ENCODE results near the gene ALDH1A3.

ALDH1A3 gene

GRCh38 chr15:100914876-100915275 is 35.2 kb downstream of the ALDH1A3 start:
- Histone ChIP-seq H3K36me3 (ENCODE audit: insufficient read depth, insufficient read length, low read length) (no peaks in the 10 kb centered on the region), H3K4me3 (ENCODE audit: insufficient read length, low read depth) (no peak overlapping the region), H3K9ac (ENCODE audit: insufficient read length, low read depth) (no peak overlapping the region), H3K27me3 (ENCODE audit: insufficient read depth, insufficient read length) (peaks cover 32% of the 10 kb centered on the region), H3K4me1 (ENCODE audit: insufficient read depth, insufficient read length) (peaks cover 5% of the 10 kb centered on the region), H3K9me3 (ENCODE audit: insufficient read depth, low read length) (peaks cover 12% of the 10 kb centered on the region; the same call in 1 of the 2 replicates)
- no peak for DNase-seq (ENCODE audit: low read depth, low spot score)
- TF ChIP-seq ZNF274 (IDR thresholded peaks at IDR 0.05; ENCODE audit: low read depth, low read length), result no peak
- no peak for TF ChIP-seq YY1 (IDR thresholded peaks at IDR 0.05; ENCODE audit: insufficient read depth, insufficient read length)
- TF ChIP-seq SUZ12 (IDR thresholded peaks at IDR 0.05; ENCODE audit: extremely low read depth, insufficient read depth, insufficient read length), result no peak

GRCh38 chr15:100918034-100918689 is 38.5 kb downstream of the ALDH1A3 start:
- Histone ChIP-seq H3K27me3 (ENCODE audit: insufficient read depth, insufficient read length) (peaks cover 63% of the 10 kb centered on the region), H3K36me3 (ENCODE audit: insufficient read depth, insufficient read length, low read length) (no peaks in the 10 kb centered on the region), H3K4me3 (ENCODE audit: insufficient read length, low read depth) (peak overlapping the region; percentile 61), H3K4me1 (ENCODE audit: insufficient read depth, insufficient read length) (peaks cover 2% of the 10 kb centered on the region), H3K9me3 (ENCODE audit: insufficient read depth, low read length) (peaks cover 10% of the 10 kb centered on the region; the same call in 1 of the 2 replicates), H3K9ac (ENCODE audit: insufficient read length, low read depth) (peak overlapping the region; percentile 79)
- peak; percentile 74 for DNase-seq (ENCODE audit: low read depth, low spot score)
- TF ChIP-seq ZNF274 (IDR thresholded peaks at IDR 0.05; ENCODE audit: low read depth, low read length), result no peak
- TF ChIP-seq YY1 (IDR thresholded peaks at IDR 0.05; ENCODE audit: insufficient read depth, insufficient read length), result no peak
- no peak for TF ChIP-seq SUZ12 (IDR thresholded peaks at IDR 0.05; ENCODE audit: extremely low read depth, insufficient read depth, insufficient read length)

- no peak for TF ChIP-seq ZNF274 (IDR thresholded peaks at IDR 0.05; ENCODE audit: low read depth, low read length)
- peak; percentile 61 for TF ChIP-seq SUZ12 (IDR thresholded peaks at IDR 0.05; ENCODE audit: extremely low read depth, insufficient read depth, insufficient read length)
- H3K4me3 ChIP-seq (ENCODE audit: insufficient read length, low read depth), result peak within 1 kb of the TSS; percentile 61
- H3K27me3 ChIP-seq (ENCODE audit: insufficient read depth, insufficient read length), result peaks cover 66% of the 10 kb centered on the region
- DNase-seq (ENCODE audit: low read depth, low spot score), result no peak
- peaks cover 2% of the 10 kb centered on the region for H3K4me1 ChIP-seq (ENCODE audit: insufficient read depth, insufficient read length)
- H3K36me3 ChIP-seq (ENCODE audit: insufficient read depth, insufficient read length, low read length), result no peaks in the 10 kb centered on the region
- H3K9ac ChIP-seq (ENCODE audit: insufficient read length, low read depth), result peak within 1 kb of the TSS; percentile 80
- 0 out of 2 replicates have a peak, but pooled peaks cover 6% of the 10 kb centered on the region for H3K9me3 ChIP-seq (ENCODE audit: insufficient read depth, low read length)
Measured at GRCh38 chr15:100918690-100919480, 39.3 kb downstream of the ALDH1A3 start, which contains the start of gene LRRK1. Gene LRRK1, plus strand, starts transcription at chr15:100919357. Its CDS starts 5,276 bp downstream, at chr15:100924633.

DNA sequence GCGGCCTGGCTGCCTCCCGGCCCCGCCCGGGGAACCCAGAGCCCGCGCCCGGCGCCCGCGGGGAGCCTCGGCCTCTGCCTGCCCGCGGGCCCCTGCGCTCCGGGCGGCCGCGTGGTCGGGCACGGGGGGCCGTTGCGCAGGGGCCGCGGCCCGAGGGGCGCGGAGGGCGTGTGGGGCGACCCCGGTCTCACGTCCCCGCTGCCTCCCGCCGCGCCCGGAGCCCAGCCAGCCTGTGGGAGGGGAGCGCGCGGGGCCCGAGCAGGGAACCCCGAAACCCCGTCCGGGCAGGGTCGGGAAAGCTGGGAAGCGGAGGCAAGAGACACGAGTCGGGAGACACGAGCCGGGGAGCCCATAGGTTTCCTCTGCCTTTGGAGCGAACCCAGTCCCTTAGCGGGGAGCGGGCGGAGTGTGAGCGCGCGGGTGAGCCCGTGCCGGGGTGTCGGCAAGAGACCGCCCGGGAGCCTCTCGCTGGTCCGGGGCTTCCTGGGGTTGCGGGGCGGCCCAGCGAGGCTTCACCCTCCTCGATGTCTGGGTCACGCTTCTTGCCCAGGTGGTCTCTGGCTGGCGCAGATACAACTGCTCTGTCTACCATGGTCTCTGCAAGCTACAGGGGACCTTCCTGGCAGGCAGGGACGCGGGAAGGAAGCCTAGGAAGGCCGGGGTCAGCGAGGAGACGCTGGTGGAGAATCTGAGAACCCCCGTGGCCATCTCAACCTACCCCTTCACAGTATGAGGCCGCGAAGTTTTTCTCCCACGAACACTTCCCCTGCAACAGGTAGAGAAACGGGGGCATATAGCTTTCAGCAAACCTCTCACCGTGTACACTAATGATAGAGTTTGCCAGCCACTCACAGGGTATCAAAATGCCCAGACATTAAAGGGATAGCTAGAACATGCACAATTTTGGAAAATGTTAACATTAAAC is 40.1 kb downstream of the ALDH1A3 start:
- Histone ChIP-seq H3K9ac (ENCODE audit: insufficient read length, low read depth) (peak overlapping the region; percentile 80), H3K36me3 (ENCODE audit: insufficient read depth, insufficient read length, low read length) (no peaks in the 10 kb centered on the region), H3K4me1 (ENCODE audit: insufficient read depth, insufficient read length) (peaks cover 2% of the 10 kb centered on the region), H3K27me3 (ENCODE audit: insufficient read depth, insufficient read length) (peaks cover 66% of the 10 kb centered on the region), H3K9me3 (ENCODE audit: insufficient read depth, low read length) (no peaks in the 10 kb centered on the region), H3K4me3 (ENCODE audit: insufficient read length, low read depth) (peak overlapping the region; percentile 61)
- no peak for DNase-seq (ENCODE audit: low read depth, low spot score)
- TF ChIP-seq YY1 (IDR thresholded peaks at IDR 0.05; ENCODE audit: insufficient read depth, insufficient read length) (no peak), ZNF274 (IDR thresholded peaks at IDR 0.05; ENCODE audit: low read depth, low read length) (no peak), SUZ12 (IDR thresholded peaks at IDR 0.05; ENCODE audit: extremely low read depth, insufficient read depth, insufficient read length) (no peak)

GRCh38 chr15:100920516-100921135 is 41.0 kb downstream of the ALDH1A3 start:
- H3K27me3 ChIP-seq (ENCODE audit: insufficient read depth, insufficient read length), result peaks cover 66% of the 10 kb centered on the region
- no peaks in the 10 kb centered on the region for H3K9me3 ChIP-seq (ENCODE audit: insufficient read depth, low read length)
- no peak for TF ChIP-seq SUZ12 (IDR thresholded peaks at IDR 0.05; ENCODE audit: extremely low read depth, insufficient read depth, insufficient read length)
- no peak for TF ChIP-seq ZNF274 (IDR thresholded peaks at IDR 0.05; ENCODE audit: low read depth, low read length)
- TF ChIP-seq YY1 (IDR thresholded peaks at IDR 0.05; ENCODE audit: insufficient read depth, insufficient read length), result no peak
- H3K4me3 ChIP-seq (ENCODE audit: insufficient read length, low read depth), result no peak overlapping the region
- no peaks in the 10 kb centered on the region for H3K36me3 ChIP-seq (ENCODE audit: insufficient read depth, insufficient read length, low read length)
- H3K9ac ChIP-seq (ENCODE audit: insufficient read length, low read depth), result no peak overlapping the region
- no peak for DNase-seq (ENCODE audit: low read depth, low spot score)
- H3K4me1 ChIP-seq (ENCODE audit: insufficient read depth, insufficient read length), result peaks cover 2% of the 10 kb centered on the region

DNA sequence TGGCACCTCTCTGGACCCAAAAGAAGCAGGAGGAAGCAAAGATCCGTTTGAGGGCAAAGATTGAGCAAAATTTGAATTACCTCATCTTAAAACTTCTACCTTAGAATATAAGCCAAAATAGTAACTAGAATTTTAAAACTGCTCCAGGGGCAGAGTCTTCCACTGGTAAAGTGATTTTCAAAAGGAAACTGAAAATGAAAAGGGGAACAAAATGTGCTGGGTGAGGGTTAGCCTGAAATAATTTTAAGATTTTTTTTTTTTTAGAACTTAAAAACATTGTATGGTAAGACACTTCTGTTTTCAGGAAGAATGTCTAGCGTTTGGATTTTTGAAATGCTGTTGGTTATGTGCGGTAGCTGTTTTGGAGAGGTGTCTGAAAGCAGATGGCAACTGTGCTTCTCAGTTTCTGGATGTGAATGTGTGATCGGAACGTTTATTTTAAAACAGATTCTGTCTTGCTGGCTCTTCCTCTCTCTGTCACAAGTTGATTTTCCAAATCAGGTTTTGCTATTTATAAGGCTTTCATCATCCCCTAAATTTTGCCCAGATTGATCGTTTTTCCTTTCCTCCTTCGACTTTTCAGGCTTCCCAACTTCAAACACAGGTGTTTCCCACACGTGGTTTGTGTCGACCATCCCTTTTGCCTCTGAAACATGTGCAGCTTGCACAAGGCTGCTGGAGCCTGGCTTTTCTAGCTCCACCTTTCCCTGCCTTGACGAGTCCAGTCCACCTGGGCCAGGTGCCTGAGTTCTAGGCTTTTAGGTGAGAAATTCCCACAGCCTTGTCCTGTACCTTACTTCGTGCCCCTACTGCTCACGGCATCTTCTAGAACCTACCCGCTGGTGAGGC is 42.8 kb downstream of the ALDH1A3 start:
- Histone ChIP-seq H3K36me3 (ENCODE audit: insufficient read depth, insufficient read length, low read length) (no peaks in the 10 kb centered on the region), H3K9me3 (ENCODE audit: insufficient read depth, low read length) (no peaks in the 10 kb centered on the region), H3K27me3 (ENCODE audit: insufficient read depth, insufficient read length) (peaks cover 56% of the 10 kb centered on the region), H3K4me1 (ENCODE audit: insufficient read depth, insufficient read length) (peaks cover 2% of the 10 kb centered on the region), H3K4me3 (ENCODE audit: insufficient read length, low read depth) (no peak overlapping the region), H3K9ac (ENCODE audit: insufficient read length, low read depth) (no peak overlapping the region)
- no peak for DNase-seq (ENCODE audit: low read depth, low spot score)
- TF ChIP-seq SUZ12 (IDR thresholded peaks at IDR 0.05; ENCODE audit: extremely low read depth, insufficient read depth, insufficient read length), result no peak
- no peak for TF ChIP-seq ZNF274 (IDR thresholded peaks at IDR 0.05; ENCODE audit: low read depth, low read length)
- no peak for TF ChIP-seq YY1 (IDR thresholded peaks at IDR 0.05; ENCODE audit: insufficient read depth, insufficient read length)

Data from NT2/D1 (cell line).